IMR-90 (cell line): ENCODE data around the gene NDST1. TPM values are rescaled to one million over a fixed set of nuclear protein-coding genes. Genes with fewer than 3 reads are reported as not detected.

Experiments used
- ATAC-seq: fragments of 200-7000 bp; cut with Tn5 transposase; 2 replicates; pipeline ENCODE4 v1.9.1; 2020; ENCODE audit warnings: low read depth, mild to moderate bottlenecking, moderate library complexity
- BruUV-seq: library from RNA; stranded (reverse); fragments of 400-500 nt; replicated peaks from 2 replicates; lab custom pipeline; 2021; lab: Mats Ljungman, UMichigan
- CTCF ChIA-PET: fragments of 300-600 bp; formaldehyde crosslinking; extraction: SDS; loops from one replicate; lab custom pipeline; 2021; ENCODE audit warnings: antibody characterized with exemption; lab: Yijun Ruan, JAX
- POLR2A ChIA-PET: fragments of 300-600 bp; sonication (Branson Sonifier 250); formaldehyde crosslinking; loops from one replicate; lab custom pipeline; 2022; ENCODE audit warnings: antibody characterized with exemption; ENCODE audit not compliant: unreplicated experiment; lab: Charles Lee
- DNase-seq: peaks from one replicate; pipeline ENCODE4 v3.0.0; 2013
- H2AFZ ChIP-seq: replicated peaks from 2 replicates; pipeline ENCODE3; 2013; ENCODE audit warnings: low read length, mild to moderate bottlenecking; ENCODE audit not compliant: poor library complexity
- H2AK5ac ChIP-seq: 2 replicates; pipeline ENCODE4 v1.6.1; 2013; ENCODE audit warnings: low read depth, low read length, inconsistent platforms
- H2AK9ac ChIP-seq: replicated peaks from 2 replicates; pipeline ENCODE3; 2013; ENCODE audit warnings: mild to moderate bottlenecking, low read depth, low read length, moderate library complexity; ENCODE audit not compliant: poor library complexity
- H2BK120ac ChIP-seq: 2 replicates; pipeline ENCODE4 v1.6.1; 2013; ENCODE audit warnings: low read depth, low read length, inconsistent platforms
- H2BK15ac ChIP-seq: 3 replicates; pipeline ENCODE4 v1.6.1; 2013; ENCODE audit warnings: low read depth, low read length, inconsistent platforms
- H2BK20ac ChIP-seq: 2 replicates; pipeline ENCODE4 v1.6.1; 2013; ENCODE audit warnings: low read depth, mild to moderate bottlenecking, inconsistent platforms, low read length, moderate library complexity
- H2BK5ac ChIP-seq: 2 replicates; pipeline ENCODE4 v1.6.1; 2013; ENCODE audit warnings: mild to moderate bottlenecking, low read depth, low read length, inconsistent platforms; ENCODE audit not compliant: poor library complexity, severe bottlenecking
- H3K14ac ChIP-seq: replicated peaks from 2 replicates; pipeline ENCODE4 v1.6.1; 2013; ENCODE audit warnings: low read depth, low read length, inconsistent platforms
- H3K18ac ChIP-seq: 2 replicates; pipeline ENCODE4 v1.6.1; 2013; ENCODE audit warnings: low read depth, low read length, control low read depth
- H3K23ac ChIP-seq: 2 replicates; pipeline ENCODE4 v1.6.1; 2013; ENCODE audit warnings: low read depth, low read length, inconsistent platforms
- H3K27ac ChIP-seq: 2 replicates; pipeline ENCODE4 v1.5.1; 2013; ENCODE audit warnings: mild to moderate bottlenecking, control low read depth, low read length; ENCODE audit not compliant: insufficient read depth
- H3K27me3 ChIP-seq: 2 replicates; pipeline ENCODE4 v1.6.1; 2013; ENCODE audit warnings: low read length; ENCODE audit not compliant: control insufficient read depth, insufficient read depth
- H3K36me3 ChIP-seq: 2 replicates; pipeline ENCODE4 v1.6.1; 2013; ENCODE audit warnings: low read length, mixed read lengths; ENCODE audit not compliant: control insufficient read depth, insufficient read depth
- H3K4ac ChIP-seq: 2 replicates; pipeline ENCODE4 v1.6.1; 2013; ENCODE audit warnings: low read depth, low read length, inconsistent platforms
- H3K4me1 ChIP-seq: 2 replicates; pipeline ENCODE4 v1.6.1; 2013; ENCODE audit warnings: low read length, mixed read lengths; ENCODE audit not compliant: control insufficient read depth, insufficient read depth
- H3K4me2 ChIP-seq: 2 replicates; pipeline ENCODE4 v1.6.1; 2013; ENCODE audit warnings: low read depth, mild to moderate bottlenecking, control low read depth, low read length, moderate library complexity
- H3K4me3 ChIP-seq: 2 replicates; pipeline ENCODE4 v1.5.1; 2013; ENCODE audit warnings: low read depth, mild to moderate bottlenecking, control low read depth, low read length, moderate library complexity; ENCODE audit not compliant: insufficient read depth
- H3K56ac ChIP-seq: 2 replicates; pipeline ENCODE4 v1.6.1; 2013; ENCODE audit warnings: low read length, inconsistent platforms; ENCODE audit not compliant: insufficient read depth; ENCODE audit errors: extremely low read depth
- H3K79me1 ChIP-seq, 2 experiments: 2 replicates each; pipeline ENCODE4 v1.6.1; 2013; ENCODE audit warnings: low read length in 2 of 2, inconsistent platforms in 1 of 2, low read depth in 1 of 2
- H3K9ac ChIP-seq: 2 replicates; pipeline ENCODE4 v1.6.1; 2013; ENCODE audit warnings: low read depth, low read length, control low read depth
- H3K9me1 ChIP-seq: 2 replicates; pipeline ENCODE4 v1.6.1; 2013; ENCODE audit warnings: low read length, inconsistent platforms; ENCODE audit not compliant: insufficient read depth
- H3K9me3 ChIP-seq: 2 replicates; pipeline ENCODE4 v1.6.1; 2013; ENCODE audit warnings: low read length; ENCODE audit not compliant: control insufficient read depth, insufficient read depth
- H4K20me1 ChIP-seq: 2 replicates; pipeline ENCODE4 v1.6.1; 2013; ENCODE audit warnings: low read length, inconsistent platforms; ENCODE audit not compliant: insufficient read depth
- H4K5ac ChIP-seq: 2 replicates; pipeline ENCODE4 v1.6.1; 2013; ENCODE audit warnings: mild to moderate bottlenecking, low read depth, low read length, control low read depth
- H4K8ac ChIP-seq, 2 experiments: 2 replicates each; pipeline ENCODE4 v1.6.1; 2013; ENCODE audit warnings: low read depth in 2 of 2, low read length in 2 of 2, control low read depth in 1 of 2, inconsistent platforms in 1 of 2
- H4K91ac ChIP-seq: 2 replicates; pipeline ENCODE4 v1.6.1; 2013; ENCODE audit warnings: low read depth, low read length, inconsistent platforms; ENCODE audit not compliant: insufficient read depth
- BHLHE40 ChIP-seq: fragments of 150-350 bp; IDR thresholded peaks from 2 replicates; pipeline ENCODE4 v1.6.1; 2016; ENCODE audit warnings: mild to moderate bottlenecking, low read depth, low read length
- CEBPB ChIP-seq: IDR thresholded peaks from 2 replicates; pipeline ENCODE4 v1.6.1; 2012; ENCODE audit warnings: low read depth, low read length, improper control_type of control experiment
- CHD1 ChIP-seq: IDR thresholded peaks from 2 replicates; pipeline ENCODE4 v1.6.1; 2012; ENCODE audit warnings: low read depth, low read length, improper control_type of control experiment
- ELK1 ChIP-seq: fragments of 150-350 bp; IDR thresholded peaks from 2 replicates; pipeline ENCODE4 v1.6.1; 2016; ENCODE audit warnings: low read depth, mild to moderate bottlenecking, low read length, moderate library complexity, borderline replicate concordance
- FOS ChIP-seq: fragments of 150-350 bp; IDR thresholded peaks from 2 replicates; pipeline ENCODE4 v1.6.1; 2016; ENCODE audit warnings: low read depth, low read length
- MAFK ChIP-seq: IDR thresholded peaks from 2 replicates; pipeline ENCODE4 v1.6.1; 2012; ENCODE audit warnings: low read depth, low read length, improper control_type of control experiment
- MAZ ChIP-seq: IDR thresholded peaks from 2 replicates; pipeline ENCODE4 v1.6.1; 2012; ENCODE audit warnings: low read depth, mild to moderate bottlenecking, low read length, improper control_type of control experiment, moderate library complexity, borderline replicate concordance
- MXI1 ChIP-seq: IDR thresholded peaks from 2 replicates; pipeline ENCODE4 v1.6.1; 2012; ENCODE audit warnings: low read depth, mild to moderate bottlenecking, low read length, moderate library complexity, borderline replicate concordance
- NFE2L2 ChIP-seq: fragments of 150-350 bp; IDR thresholded peaks from 2 replicates; pipeline ENCODE4 v1.6.1; 2016; ENCODE audit warnings: low read depth, mild to moderate bottlenecking, low read length
- POLR2A ChIP-seq: IDR thresholded peaks from 2 replicates; pipeline ENCODE4 v1.6.1; 2012; ENCODE audit warnings: mild to moderate bottlenecking, low read depth, low read length
- RAD21 ChIP-seq: IDR thresholded peaks from 2 replicates; pipeline ENCODE4 v1.6.1; 2012; ENCODE audit warnings: low read length, improper control_type of control experiment
- RCOR1 ChIP-seq: IDR thresholded peaks from 2 replicates; pipeline ENCODE4 v1.6.1; 2012; ENCODE audit warnings: mild to moderate bottlenecking, low read length, improper control_type of control experiment; ENCODE audit not compliant: insufficient replicate concordance
- RFX5 ChIP-seq: IDR thresholded peaks from 2 replicates; pipeline ENCODE4 v1.8.0; 2012; ENCODE audit warnings: low read depth, mild to moderate bottlenecking, low read length, moderate library complexity
- SMC3 ChIP-seq: fragments of 150-350 bp; IDR thresholded peaks from 2 replicates; pipeline ENCODE4 v1.6.1; 2016; ENCODE audit warnings: low read depth, mild to moderate bottlenecking, antibody characterized with exemption, low read length, moderate library complexity
- WGBS, 2 experiments: methylation state at CpG; one replicate each; pipeline versions ENCODE4 v1.1.5 to v1.1.7; 2013; ENCODE audit warnings: missing lambda C conversion rate in 2 of 2; ENCODE audit not compliant: insufficient read length in 1 of 2; ENCODE audit errors: extremely low coverage in 2 of 2; 5-methylcytosine and 5-hydroxymethylcytosine counted together
- dilution Hi-C: fragments of 300-500 bp; cut with HindIII; formaldehyde crosslinking; loops from one replicate; pipeline ENCODE4 v1.14.3; 2018; ENCODE audit warnings: low sequenced_read_pairs; ENCODE audit not compliant: unreplicated experiment
- in situ Hi-C: fragments of 300-500 bp; cut with MboI; formaldehyde crosslinking; loops from 3 replicates; pipeline ENCODE4 v1.14.3; 2019; ENCODE audit warnings: low sequenced_read_pairs, inconsistent platforms, mixed read lengths
- intact Hi-C: fragments of 100-400 bp; cut with micrococcal nuclease; formaldehyde crosslinking; loops from 2 replicates; pipeline ENCODE4 v1.10.0; 2022
- polyA plus RNA-seq, 3 experiments: library from polyadenylated mRNA; depleted of rRNA; stranded (reverse); fragments of >200 nt; gene quantifications; 2 replicates each; pipeline ENCODE4 v1.2.3, GENCODE V29; 2012; ENCODE audit warnings: low replicate concordance in 1 of 3
- total RNA-seq: library from RNA; depleted of rRNA; stranded (reverse); fragments of >200 nt; gene quantifications from 2 replicates; pipeline ENCODE4 v1.2.3, GENCODE V29; 2012
- TF ChIP-seq, protein P1 (sequence below): fragments of 150-350 bp; IDR thresholded peaks from 2 replicates; pipeline ENCODE4 v1.6.1; 2017; ENCODE audit warnings: mild to moderate bottlenecking, antibody characterized with exemption, low read length, low read depth
- TF ChIP-seq, protein P2 (sequence below): conservative IDR thresholded peaks from 2 replicates; pipeline ENCODE4 v1.5.1; 2012; ENCODE audit warnings: mild to moderate bottlenecking, low read depth, low read length, improper control_type of control experiment

Gene NDST1
- total and polyA plus RNA-seq, 2 of the 4 experiments (the other 2 are of a cell fraction) = 30.5 to 80.4 TPM

DNA sequence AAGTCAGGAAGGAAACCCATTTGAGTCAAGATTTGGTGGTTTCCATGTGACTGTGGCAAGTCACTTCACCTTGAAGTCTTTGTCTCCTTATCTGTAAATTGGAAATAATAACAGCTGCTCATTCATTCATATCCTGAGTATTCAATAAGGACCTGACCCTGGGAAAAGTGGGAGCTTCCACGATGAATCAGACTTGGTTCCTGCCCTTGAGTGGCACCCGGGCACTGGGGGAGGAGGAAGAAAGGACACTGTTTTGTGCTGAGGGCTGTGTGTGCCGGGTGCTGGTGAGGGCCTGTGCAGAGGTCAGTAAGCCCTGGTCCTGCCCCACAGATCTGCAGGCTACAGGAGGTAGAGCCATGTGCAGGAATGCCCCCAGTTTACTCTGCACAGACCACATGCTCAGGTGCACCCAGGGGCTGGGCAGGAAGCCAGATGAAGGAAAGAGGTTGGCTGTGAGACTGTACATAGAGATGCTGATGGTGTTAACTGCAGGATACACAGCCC is 6.8 kb downstream of the NDST1 start:
- Histone ChIP-seq H3K4me3 (no peak overlapping the region), H2AK5ac (peak overlapping the region; percentile 38; the same call in 1 of the 2 replicates), H2AFZ (no peak overlapping the region), H4K5ac (no peak overlapping the region), H3K27ac (peak overlapping the region; percentile 2), H3K27me3 (no peaks in the 10 kb centered on the region), H3K9me1 (peaks cover 60% of the 10 kb centered on the region), H3K4me1 (peaks cover 52% of the 10 kb centered on the region), H3K56ac (no peak overlapping the region), H3K4ac (peak overlapping the region; percentile 35), H2BK15ac (no peak overlapping the region), H3K4me2 (no peak overlapping the region), H4K20me1 (peaks cover 91% of the 10 kb centered on the region), H2BK20ac (peak overlapping the region; percentile 8; the same call in 1 of the 2 replicates), H3K23ac (peak overlapping the region; percentile 34), H3K79me1 (peaks cover 43 to 94% of the 10 kb centered on the region in 2 experiments), H4K91ac (peak overlapping the region; percentile 1; the same call in 1 of the 2 replicates), H3K9me3 (no peaks in the 10 kb centered on the region), H3K14ac (no peak overlapping the region; the same call in 1 of the 2 replicates), H2BK5ac (peak overlapping the region; percentile 30), H3K36me3 (peaks cover 3% of the 10 kb centered on the region; the same call in 1 of the 2 replicates), H4K8ac (peak overlapping the region; percentile 2 to 14; a peak in 2 of 4 replicates), H3K18ac (peak overlapping the region; percentile 7; the same call in 1 of the 2 replicates), H2BK120ac (peak overlapping the region; percentile 40; the same call in 1 of the 2 replicates), H2AK9ac (peak overlapping the region; percentile 18), H3K9ac (no peak overlapping the region)
- POLR2A ChIA-PET = no interaction called here
- TF ChIP-seq RAD21 (no peak), SMC3 (no peak), RCOR1 (no peak), RFX5 (no peak), MXI1 (no peak), POLR2A (no peak), CHD1 (no peak), FOS (no peak), MAZ (no peak), CEBPB (no peak), BHLHE40 (no peak), ELK1 (no peak), NFE2L2 (no peak), MAFK (no peak)
- TF ChIP-seq, protein P1, sequence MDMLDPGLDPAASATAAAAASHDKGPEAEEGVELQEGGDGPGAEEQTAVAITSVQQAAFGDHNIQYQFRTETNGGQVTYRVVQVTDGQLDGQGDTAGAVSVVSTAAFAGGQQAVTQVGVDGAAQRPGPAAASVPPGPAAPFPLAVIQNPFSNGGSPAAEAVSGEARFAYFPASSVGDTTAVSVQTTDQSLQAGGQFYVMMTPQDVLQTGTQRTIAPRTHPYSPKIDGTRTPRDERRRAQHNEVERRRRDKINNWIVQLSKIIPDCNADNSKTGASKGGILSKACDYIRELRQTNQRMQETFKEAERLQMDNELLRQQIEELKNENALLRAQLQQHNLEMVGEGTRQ = no peak
- TF ChIP-seq, protein P2, sequence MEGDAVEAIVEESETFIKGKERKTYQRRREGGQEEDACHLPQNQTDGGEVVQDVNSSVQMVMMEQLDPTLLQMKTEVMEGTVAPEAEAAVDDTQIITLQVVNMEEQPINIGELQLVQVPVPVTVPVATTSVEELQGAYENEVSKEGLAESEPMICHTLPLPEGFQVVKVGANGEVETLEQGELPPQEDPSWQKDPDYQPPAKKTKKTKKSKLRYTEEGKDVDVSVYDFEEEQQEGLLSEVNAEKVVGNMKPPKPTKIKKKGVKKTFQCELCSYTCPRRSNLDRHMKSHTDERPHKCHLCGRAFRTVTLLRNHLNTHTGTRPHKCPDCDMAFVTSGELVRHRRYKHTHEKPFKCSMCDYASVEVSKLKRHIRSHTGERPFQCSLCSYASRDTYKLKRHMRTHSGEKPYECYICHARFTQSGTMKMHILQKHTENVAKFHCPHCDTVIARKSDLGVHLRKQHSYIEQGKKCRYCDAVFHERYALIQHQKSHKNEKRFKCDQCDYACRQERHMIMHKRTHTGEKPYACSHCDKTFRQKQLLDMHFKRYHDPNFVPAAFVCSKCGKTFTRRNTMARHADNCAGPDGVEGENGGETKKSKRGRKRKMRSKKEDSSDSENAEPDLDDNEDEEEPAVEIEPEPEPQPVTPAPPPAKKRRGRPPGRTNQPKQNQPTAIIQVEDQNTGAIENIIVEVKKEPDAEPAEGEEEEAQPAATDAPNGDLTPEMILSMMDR = no peak
- intact Hi-C loops (no loop called here), in situ Hi-C loops (no loop called here), dilution Hi-C loops (no loop called here)
- BruUV-seq = no TSS peak
- ATAC-seq = no peak
- peak; percentile 54 for DNase-seq
- WGBS, 2 experiments = 92% methylated on average over 2 of the region's 3 CpGs; no CpG with 5 or more reads in 1 of the 2 experiments
- CTCF ChIA-PET = no interaction called here
